NCI-H2081 treated with DMSO at 0.1 percent for 48 hours (cell line): ENCODE data around the gene PHYH.
"Not testable (repeated sequence)": the region's sequence is repeated elsewhere in the genome, so short reads cannot be mapped to it uniquely, and the experiment has no call there.

Source experiments
- DNase-seq: peaks from one replicate; lab custom pipeline; 2025; lab: John Stamatoyannopoulos, UW

PHYH gene

GRCh38 chr10:13299437-13300287, at the start of gene PHYH:
Gene PHYH (minus strand): TSS chr10:13300064. CDS start chr10:13300042, 22 bp downstream.
- no peak for DNase-seq

GRCh38 chr10:13348216-13349017, 48.6 kb upstream of the PHYH start, which contains the start of gene SEPHS1:
Gene SEPHS1 (minus strand): TSS chr10:13348293. CDS start chr10:13344950, 3,343 bp downstream.
- DNase-seq, result no peak

DNA sequence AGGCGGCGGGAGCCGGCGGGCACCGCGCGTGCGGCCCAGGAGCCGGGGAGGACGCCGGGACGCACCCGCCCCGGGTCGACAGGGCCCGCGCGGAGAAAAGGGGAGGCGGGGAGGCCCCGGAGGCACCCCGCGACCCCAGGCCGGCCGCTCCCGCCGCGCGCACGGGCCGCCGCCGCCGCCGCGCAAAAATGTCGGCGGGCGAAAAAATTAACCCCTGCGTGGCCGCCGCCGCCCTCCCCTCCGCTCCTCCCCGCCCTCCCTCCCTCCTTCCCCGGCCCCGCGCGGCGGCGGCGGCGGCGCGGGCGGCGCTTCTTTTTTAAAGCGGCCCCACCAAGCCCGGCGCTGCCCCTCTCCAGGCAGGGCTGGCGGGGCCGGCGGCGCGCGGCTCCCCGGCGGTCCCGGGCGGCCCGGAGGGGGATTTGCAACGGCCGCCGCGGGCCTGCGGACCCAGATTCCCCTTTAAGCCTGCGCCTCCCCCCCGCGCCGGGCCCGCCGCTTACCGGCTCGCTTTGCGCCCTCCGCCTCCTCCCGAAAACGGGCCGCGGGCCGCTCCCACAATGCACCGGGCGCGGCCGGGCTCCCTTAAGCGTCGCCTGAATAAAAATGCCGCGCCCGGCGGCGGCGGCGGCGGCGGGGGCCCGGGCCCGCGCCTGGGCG, 47.8 kb upstream of the PHYH start:
- DNase-seq, result no peak

GRCh38 chr10:13347043-13347499, 47.2 kb upstream of the PHYH start:
- no peak for DNase-seq

DNA sequence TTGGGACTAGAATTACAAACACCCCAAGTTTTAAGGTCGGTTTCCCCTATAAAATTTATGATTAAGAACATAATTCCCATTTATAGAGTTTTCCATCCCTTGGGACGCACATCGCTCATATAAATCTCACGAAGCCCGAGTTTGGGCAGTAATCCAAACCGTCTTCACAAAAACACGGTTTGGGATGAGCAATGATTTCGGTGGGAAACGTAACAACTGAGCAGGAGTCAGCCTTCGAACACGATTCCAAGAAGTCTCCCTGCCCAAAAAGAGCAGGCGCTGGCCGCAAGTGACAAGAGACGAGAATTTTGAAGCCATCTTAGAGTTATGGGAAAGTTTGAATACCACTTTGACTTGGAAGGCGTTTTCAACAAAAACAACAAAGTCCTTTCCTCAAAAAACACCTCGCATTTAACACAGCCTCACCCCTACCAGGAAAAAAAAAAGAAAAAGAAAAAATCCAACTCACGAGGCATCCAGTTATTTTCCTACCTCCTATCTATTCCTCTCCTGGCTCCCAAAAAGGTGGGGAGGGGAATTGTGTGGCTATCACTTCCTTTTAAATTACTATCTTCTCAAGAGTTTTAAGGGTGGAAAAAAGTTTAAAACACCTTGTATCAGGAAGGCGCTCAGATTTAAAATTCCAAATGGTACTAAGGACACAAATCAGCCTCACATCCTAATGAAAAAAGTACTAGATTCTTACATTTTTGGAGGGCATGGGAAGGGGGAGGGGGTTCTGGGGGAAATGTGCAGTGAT, 46.6 kb upstream of the PHYH start:
- no peak for DNase-seq

DNA sequence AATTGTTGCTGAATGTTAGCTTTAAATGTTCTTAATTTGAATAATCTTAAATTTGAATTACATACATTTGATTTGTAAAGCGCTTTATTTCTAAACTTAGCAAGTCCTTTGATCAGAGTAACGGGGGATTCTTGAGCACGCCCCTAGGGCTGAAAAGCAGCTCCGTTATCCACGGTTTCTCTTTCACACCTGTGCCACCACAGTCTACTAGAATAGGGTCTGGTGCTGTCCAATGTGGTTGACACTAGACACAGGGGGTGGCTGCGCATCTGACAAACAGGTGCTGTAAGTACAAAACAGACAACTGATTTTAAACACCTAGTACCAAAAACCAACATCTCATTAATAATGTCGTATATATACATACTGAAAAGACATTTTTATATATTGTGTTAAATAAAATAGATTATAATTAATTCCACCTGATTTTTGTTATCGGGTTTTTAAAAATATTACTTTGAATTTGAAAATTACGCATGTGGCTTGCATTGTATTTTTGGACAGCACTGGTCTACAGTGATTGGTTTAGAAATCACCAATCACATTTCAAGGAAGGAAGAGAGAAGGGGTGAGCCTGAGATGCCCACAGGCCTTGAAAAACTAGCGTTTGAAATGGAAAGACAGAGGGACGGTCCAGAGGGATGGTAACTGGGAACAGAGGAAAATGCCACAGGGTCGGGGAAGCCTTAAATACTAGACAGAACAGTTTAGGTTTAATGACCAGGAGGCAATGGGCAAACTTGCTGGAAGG, 40.9 kb upstream of the PHYH start:
- no peak for DNase-seq

DNA sequence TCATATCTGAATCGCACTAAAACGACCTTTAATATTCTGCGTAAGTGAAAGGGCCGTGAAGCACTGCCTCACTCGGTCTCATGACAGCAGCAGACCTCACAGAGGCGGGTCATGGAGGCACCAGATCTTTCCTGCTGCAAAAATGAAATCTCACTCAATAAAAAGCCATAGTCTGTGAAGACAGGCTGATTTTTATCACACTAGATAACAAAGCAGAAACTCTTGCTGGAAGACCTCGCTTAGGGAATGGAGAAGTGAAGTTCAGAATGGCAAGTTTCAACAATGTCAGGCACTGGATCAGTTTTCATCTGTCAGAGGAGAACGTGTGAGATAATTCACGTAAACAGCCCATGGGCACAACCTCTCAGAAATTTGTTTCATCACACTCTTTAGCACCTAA, 40.2 kb upstream of the PHYH start:
- no peak for DNase-seq

DNA sequence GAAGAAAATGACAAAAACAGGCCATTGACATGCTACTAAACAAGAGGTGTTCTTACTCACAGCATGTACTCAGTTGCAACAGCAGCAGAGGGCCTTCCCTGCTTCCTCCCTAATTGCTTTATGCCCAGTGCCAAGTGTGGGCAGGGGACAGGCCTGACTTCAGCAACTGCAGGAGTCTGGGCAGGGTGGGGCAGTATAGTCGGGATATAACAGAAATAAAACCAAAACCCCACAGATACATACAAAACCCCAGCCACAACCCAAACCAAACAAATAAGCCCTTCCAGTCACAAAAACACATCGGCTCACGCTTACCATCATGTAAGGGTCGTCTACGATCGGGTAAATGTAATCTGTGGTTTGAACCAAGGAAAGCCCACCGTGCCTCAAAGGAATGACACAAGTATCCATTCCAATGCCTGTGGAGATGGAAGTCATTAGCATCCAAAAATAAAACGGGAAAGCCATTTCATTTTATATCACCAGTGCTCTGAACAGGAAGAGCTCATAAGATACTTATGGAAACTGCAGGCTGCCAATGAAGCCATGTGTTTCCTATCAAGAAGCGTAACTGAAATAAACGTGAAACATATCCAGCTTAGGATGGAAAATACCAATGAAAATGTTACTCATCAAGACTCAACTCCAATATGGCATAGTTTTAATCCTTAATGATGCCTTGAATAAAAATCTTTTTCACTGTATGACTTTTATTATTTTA, 38.7 kb upstream of the PHYH start:
- DNase-seq, result no peak

- DNase-seq, result no peak
Measured at GRCh38 chr10:13337827-13338196, 37.9 kb upstream of the PHYH start.

DNA sequence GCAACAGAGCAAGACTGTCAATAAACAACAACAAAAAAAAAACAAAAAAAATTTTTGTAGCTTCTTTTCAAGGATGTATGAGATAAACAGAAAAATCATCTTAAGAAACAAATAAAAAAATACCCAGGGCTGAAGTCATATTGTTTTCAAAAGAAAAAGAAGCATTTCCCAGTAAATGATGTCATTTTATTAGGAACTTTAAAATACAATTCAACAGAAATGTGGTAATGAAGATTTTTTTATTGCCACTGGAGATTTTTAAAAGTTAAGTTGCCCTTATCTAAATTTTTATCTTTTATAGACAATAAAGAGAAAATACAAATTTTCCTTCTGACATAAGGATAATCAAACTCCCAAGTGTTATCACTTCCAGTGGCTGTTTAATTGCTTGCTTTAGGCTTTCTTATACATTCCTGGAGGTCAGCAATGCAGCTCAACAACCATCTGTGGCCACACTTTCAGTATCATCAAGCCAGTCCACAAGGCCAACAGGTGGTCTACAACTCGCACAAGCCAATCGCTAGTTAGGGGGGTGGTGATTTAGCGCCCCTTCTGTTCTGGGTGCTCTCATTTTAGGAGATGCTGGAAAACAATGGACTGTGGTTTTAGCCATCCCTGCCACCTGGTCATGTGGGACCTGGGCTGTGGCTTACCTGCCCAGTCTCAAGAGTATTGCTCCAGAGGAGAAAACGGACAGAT, 37.4 kb upstream of the PHYH start:
- DNase-seq, result no peak

GRCh38 chr10:13335881-13336280, 36.0 kb upstream of the PHYH start:
- DNase-seq, result no peak

GRCh38 chr10:13334556-13334955, 34.7 kb upstream of the PHYH start:
- no peak for DNase-seq

DNA sequence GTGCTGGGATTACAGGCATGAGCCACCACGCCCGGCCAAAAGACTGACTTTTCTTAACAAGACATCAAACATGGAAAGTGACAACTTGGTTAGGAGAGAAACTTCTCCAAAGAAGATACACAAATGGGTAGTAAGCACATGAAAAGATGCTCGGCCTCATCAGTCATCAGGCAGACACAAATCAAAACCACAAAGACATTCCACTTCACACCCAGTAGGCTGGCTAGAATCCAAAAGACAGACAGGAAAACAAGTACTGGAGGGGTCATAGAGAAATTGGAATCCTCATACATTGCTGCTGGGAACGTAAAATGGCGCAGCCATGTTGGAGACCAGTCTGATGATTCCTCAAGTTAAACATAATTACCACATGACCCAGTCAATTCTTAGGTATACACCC, 31.8 kb upstream of the PHYH start:
- DNase-seq, result no peak

GRCh38 chr10:13330980-13331379, 31.1 kb upstream of the PHYH start:
- not testable (repeated sequence) for DNase-seq

- no peak for DNase-seq
Measured at GRCh38 chr10:13329565-13329964, 29.7 kb upstream of the PHYH start.

GRCh38 chr10:13328613-13329012, 28.7 kb upstream of the PHYH start:
- no peak for DNase-seq

DNA sequence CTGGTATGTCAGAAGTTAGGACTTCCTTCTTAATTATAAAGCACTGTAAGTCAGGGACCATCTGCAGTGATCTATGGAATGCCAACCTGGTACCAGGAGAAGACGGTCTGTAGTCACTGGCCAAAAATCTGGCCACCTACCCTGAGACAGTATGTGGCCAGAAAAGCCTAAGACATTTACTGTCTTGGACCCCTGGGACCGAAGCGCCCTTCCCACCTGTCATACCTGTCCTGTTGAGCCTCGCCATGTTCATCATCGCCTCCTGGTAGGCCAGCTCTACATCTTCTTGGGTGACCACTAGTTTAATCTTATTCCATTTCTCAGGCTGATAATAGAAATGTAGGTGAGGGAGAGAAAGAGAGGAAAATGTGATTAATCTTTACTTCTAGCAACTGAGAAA, 28.3 kb upstream of the PHYH start:
- no peak for DNase-seq

DNA sequence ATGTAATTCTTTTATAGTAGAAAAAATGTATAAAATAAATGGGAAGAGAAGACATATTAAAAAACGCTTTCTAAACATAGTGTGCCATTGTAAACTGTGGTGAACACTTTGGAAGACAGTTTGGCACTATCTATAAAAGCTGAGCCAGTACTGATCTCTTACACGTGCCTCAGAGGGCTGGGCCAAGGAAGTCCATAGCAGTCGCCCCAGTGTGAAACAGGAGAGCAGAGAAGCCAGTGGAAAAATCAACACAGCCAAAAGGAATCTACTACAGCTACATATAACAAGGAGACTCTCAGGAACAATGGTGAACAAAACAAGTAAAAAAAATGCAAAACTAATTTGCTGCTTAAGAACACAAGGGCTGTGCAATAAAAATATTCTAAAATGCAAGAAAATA, 27.7 kb upstream of the PHYH start:
- DNase-seq, result no peak

- no peak for DNase-seq
Measured at GRCh38 chr10:13322615-13323148, 22.8 kb upstream of the PHYH start.
